GM18951 (cell line): Measurements from ENCODE around the gene CELA2B.
A peak's percentile ranks its signal among the peaks of the same experiment; 100 is the strongest.
"Not testable (repeated sequence)": the region's sequence is repeated elsewhere in the genome, so short reads cannot be mapped to it uniquely, and the experiment has no call there.

Source experiments
- POLR2A ChIP-seq: IDR thresholded peaks from 4 replicates; pipeline ENCODE4 v1.6.1; 2011; ENCODE audit warnings: mild to moderate bottlenecking; ENCODE audit not compliant: insufficient read length, insufficient read depth; ENCODE audit errors: extremely low read depth
- in situ Hi-C: fragments of 300-500 bp; cut with MboI; formaldehyde crosslinking; loops from one replicate; pipeline ENCODE4 v1.12.0; 2022; ENCODE audit warnings: low sequenced_read_pairs, mixed read lengths, inconsistent platforms; ENCODE audit not compliant: unreplicated experiment

The CELA2B gene

GRCh38 chr1:15510611-15511405, 34.9 kb downstream of the CELA2B start:
- in situ Hi-C loops = no loop called here
- TF ChIP-seq POLR2A = no peak

DNA sequence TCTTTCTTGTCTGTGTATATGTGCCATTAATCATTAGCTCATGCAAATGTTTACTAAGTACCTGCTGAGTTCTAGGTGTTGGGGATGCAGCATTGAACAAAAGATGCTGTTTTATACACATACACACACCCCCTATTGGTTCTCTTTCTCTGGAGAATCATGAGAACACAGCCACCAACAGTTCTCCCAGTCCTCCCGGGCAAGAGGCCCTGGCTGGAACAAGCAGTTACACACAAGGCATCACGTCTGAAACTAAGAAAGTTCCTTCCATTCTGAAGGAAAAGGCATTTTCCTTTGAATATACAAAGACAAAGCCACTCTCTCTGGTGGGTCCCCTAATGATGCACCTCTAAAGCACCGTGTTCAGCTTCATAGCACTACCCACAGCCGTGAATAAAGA, 37.3 kb downstream of the CELA2B start:
- TF ChIP-seq POLR2A = no peak
- in situ Hi-C loops = no loop called here

DNA sequence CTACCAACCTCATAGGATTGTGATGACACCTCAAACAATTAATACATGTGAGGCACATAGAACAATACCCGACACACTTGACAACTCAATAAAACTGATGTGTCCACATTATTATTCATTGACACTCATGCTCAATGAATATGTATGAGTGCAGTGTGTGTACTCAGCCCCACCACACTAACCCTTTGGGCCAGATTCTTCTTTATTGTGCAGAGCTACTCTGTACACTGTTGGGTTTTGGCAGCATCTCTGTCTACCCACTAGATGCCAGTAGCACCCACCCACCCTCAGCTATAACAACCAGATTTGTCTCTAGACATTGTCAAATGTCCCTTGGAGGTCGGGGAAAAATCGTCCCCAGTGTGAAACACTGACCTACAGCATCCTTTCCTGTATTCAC, 38.0 kb downstream of the CELA2B start:
- in situ Hi-C loops = no loop called here
- no peak for TF ChIP-seq POLR2A

DNA sequence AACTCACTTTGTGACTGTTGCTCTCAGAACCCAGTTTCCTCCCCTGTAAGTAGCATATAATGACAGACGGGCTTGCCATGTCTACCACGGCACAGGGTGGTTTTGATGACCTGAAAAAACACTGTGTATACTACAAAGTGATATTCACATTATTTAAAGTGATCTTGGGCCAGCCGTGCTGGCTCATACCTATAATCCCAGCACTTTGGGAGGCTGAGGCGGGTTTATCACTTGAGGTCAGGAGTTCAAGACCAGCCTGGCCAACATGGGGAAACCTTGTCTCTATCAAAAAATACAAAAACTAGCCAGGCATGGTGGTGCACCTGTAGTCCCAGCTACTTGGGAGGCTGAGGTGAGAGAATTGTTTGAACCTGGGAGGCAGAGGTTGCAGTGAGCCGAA, 38.7 kb downstream of the CELA2B start:
- in situ Hi-C loops = not testable (repeated sequence)

- in situ Hi-C loops = no loop called here
- TF ChIP-seq POLR2A = no peak
These were observed 39.2 kb downstream of the CELA2B start for GRCh38 chr1:15515022-15515663.

- in situ Hi-C loops = no loop called here
- TF ChIP-seq POLR2A = no peak
These were observed 43.7 kb downstream of the CELA2B start for GRCh38 chr1:15519625-15520024.

DNA sequence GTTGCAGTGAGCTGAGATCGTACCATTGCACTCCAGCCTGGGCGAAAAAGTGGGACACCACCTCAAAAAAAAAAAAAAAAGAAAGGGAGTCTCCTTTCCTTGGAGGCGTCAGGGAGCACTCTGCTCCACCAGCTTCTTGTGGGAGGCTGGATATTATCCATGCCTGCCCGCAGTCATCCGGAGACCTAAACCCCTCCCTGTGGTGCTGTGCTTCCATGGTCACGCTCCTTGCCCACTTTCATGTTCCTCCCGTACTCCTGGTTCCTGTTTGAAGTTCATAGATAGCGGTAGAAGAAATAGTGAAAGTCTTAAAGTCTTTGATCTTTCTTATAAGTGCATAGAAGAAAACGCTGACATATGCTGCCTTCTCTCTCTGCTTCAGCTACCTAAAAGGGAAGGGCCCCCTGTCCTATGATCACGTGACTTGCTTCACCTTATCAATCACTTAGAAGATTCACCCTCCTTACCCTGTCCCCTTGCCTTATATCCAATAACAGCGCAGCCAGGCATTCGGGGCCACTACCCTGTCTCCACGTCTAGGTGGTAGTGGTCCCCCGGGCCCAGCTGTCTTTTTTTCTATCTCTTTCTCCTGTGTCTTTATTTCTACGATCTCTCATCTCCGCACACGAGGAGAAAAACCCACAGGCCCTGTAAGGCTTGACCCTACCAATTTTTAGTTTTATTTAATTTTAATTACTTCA, 45.5 kb downstream of the CELA2B start:
- in situ Hi-C loops = not testable (repeated sequence)

DNA sequence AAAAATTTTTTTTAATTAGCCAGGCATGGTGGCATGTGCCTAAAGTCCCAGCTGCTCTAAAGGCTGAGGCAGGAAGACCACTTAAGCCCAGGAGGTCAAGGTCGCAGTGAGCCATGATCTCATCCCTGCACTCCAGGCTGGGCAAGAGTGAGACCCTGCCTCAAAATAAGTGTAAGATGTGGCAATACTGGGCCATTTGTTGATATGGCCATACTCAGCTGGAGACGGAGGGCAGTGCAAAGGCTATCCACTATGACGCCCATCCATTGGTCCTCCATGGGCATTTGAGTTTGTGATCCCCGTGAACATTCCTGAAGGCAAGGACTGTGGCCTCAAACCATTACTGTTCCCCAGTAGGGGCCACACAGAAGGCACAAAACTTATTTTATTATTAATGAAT, 46.6 kb downstream of the CELA2B start:
- in situ Hi-C loops = no loop called here
- no peak for TF ChIP-seq POLR2A

- TF ChIP-seq POLR2A = no peak
- in situ Hi-C loops = no loop called here
These were observed 47.5 kb downstream of the CELA2B start for GRCh38 chr1:15523104-15524020.

DNA sequence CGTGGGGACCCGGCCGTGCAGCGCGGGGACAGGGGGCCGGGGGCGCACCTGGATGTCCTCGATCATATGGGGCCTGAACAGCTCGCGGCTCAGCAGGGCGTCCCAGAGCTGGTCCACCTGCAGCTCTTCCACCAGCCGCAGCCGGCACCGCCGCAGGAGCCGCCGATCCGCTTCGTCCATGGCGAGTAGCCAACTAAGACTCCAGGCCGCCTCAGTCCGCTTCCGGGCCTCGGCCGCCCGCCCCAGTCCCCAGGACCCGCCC, 48.0 kb downstream of the CELA2B start, which contains the start of gene CASP9:
CASP9 (minus strand) TSS at position 195 of the 262 bp plus-strand sequence; CDS start at position 180, 15 bp downstream.
- in situ Hi-C loops = no loop called here
- TF ChIP-seq POLR2A = peak; percentile 72

DNA sequence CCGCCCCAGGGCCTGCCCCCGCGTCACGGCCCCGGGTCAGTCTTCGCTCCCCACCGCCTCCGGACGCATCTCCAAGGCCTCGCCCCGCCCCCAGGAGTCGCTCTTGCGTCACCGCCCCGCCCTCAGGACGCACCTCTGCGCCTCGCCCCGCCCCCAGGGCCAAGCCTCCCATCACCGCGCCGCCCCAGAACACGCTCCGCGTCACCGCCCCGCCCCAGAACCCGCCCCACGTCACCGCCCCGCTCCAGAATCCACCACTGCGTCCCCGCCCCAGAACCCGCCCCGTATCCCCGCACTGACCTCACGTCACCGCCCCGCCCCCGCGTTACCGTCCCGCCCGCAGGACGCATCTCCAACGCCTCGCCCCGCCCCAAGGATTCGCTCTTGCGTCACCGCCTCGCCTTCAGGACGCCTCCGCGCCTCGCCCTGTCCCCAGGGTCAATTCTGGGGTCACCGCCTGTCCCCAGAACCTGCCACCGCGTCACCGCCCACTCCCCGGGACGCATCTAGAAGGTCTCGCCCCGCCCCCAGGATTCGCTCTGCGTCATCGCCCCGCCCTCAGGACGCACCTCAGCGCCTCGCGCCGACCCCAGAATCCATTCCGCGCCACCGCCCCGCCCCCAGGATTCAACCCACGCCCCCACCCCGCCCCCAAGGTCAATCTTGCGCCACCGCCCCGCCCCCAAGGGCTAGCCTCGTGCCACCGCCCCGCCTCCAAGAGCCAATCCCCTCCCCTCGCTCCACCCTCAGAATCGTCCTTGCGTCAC, 48.6 kb downstream of the CELA2B start:
- in situ Hi-C loops = no loop called here
- peak; percentile 11 for TF ChIP-seq POLR2A

DNA sequence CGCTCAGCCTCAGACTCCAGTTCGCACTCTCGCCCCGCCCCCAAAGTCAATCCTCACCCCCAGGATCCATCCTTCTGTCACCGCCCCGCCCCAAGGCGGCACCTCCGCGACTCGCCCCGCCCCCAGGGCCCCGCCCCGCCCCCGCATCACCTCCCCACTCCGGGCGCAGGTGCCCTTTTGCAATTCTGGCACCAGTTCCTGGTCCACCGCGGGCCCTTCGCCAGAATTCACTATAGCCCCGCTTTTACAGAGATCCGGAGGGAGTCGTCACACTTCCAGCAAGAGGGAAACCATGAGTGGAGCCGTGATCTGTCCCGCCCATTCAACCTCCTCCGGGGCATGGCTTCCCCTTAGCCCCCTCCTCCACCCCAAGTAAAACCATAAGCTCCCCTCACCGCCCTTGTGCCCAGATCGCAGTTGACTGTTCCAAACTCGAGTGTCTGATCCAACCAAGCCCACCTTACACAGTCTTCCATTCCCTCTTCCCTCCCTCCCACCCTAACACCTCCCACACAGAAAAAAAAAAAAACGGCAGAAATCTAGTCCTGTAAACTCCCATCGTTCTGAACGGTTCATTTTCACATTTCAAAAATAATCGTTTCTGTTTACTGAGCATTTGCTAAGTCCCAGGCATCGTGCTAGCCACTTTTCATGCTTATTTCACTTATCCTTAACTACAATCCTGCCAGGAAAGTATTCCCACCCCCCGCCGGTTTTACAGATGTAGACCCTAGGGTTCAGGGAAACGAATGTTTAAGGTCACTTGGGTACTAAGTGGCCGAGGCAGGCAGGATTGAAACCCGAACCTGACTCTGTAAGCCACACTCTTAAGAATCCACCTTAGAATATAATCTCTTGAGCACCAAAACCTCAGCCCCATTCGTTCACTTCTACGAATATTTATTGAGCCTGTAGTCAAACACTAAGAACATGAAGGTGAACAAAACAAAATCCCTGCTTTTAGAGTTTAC, 49.4 kb downstream of the CELA2B start:
- peak; percentile 37 for TF ChIP-seq POLR2A

More for the DNA sequence above, 49.4 kb downstream of the CELA2B start:
- in situ Hi-C loops = no loop called here
